Spleen (tissue), 10 donors: ENCODE data around the gene ADAM33. TPM values are rescaled to one million over a fixed set of nuclear protein-coding genes. Genes with fewer than 3 reads are reported as not detected.

Experiments
- polyA plus RNA-seq, 3 donors: library from polyadenylated mRNA; stranded (reverse); fragments of 200-250 nt; gene quantifications; one replicate each; pipeline ENCODE4 v1.2.1, GENCODE V29; 2013
- total RNA-seq, 7 donors: library from RNA; depleted of rRNA in 3 of 7; stranded (reverse); fragments of >200 nt in 3 of 7; fragmentation: NEBNext Ultra II Directional in 4 of 7; extraction: Animal tissue kit (Norgen Biotek cat#: 25700) in 4 of 7; gene quantifications; one replicate each; pipeline versions ENCODE4 v1.1.0 to v1.2.1, GENCODE V29; 2016 to 2021
- donor health status: healthy with polysubstance abuse.
- donor health status: DM: no; HTN: no; CAD: no; lungs with moderate emphysema.
- donor health status: DM: no; HTN: no; CAD: no.
- donor health status: Bipolar disorder and iron deficiency.
- donor health status: healthy.
- donor health status: DM: no; HTN: no; CAD: no.
- donor health status: DM: yes; HTN: yes; CAD: no.

Gene ADAM33
- total and polyA plus RNA-seq, 10 donors, result 4.0 to 31.6 (median 9.3) TPM

Other genes with a start within 250 kb of the ADAM33 start
- 10 to 100 TPM; 24.6 to 49.9 (median 31.1) TPM for gene ATRN, start 211.0 kb downstream of the ADAM33 start, total RNA-seq
- gene ATRN, start 211.0 kb downstream of the ADAM33 start, polyA plus RNA-seq, result 1 to 10 TPM; 1.8 to 2.9 (median 2.0) TPM
- gene GFRA4, start 18.6 kb downstream of the ADAM33 start, total RNA-seq, result not detected
- not detected for gene GFRA4, start 18.6 kb downstream of the ADAM33 start, polyA plus RNA-seq
- 10 to 100 TPM in 5 of 7 donors, 1 to 10 TPM in 2; 3.0 to 50.2 (median 21.9) TPM for gene SIGLEC1, start 30.6 kb upstream of the ADAM33 start, total RNA-seq
- gene SIGLEC1, start 30.6 kb upstream of the ADAM33 start, polyA plus RNA-seq, result 10 to 100 TPM in 2 of 3 donors, 1 to 10 TPM in 1; 8.1 to 18.4 (median 11.0) TPM
- 10 to 100 TPM; 12.6 to 74.0 (median 29.9) TPM for gene HSPA12B, start 50.7 kb upstream of the ADAM33 start, total RNA-seq
- 10 to 100 TPM in 2 of 3 donors, 1 to 10 TPM in 1; 5.7 to 41.6 (median 21.3) TPM for gene HSPA12B, start 50.7 kb upstream of the ADAM33 start, polyA plus RNA-seq
- gene ADISSP, start 85.7 kb upstream of the ADAM33 start, total RNA-seq, result 10 to 100 TPM; 29.4 to 42.4 (median 35.1) TPM
- gene ADISSP, start 85.7 kb upstream of the ADAM33 start, polyA plus RNA-seq, result 10 to 100 TPM; 31.3 to 55.5 (median 36.8) TPM
- gene SPEF1, start 99.4 kb upstream of the ADAM33 start, total RNA-seq, result not detected
- gene SPEF1, start 99.4 kb upstream of the ADAM33 start, polyA plus RNA-seq, result under 1 TPM in 2 of 3 donors, not detected in 1; 0.06 to 0.11 TPM
- gene CENPB, start 104.7 kb upstream of the ADAM33 start, total RNA-seq, result 10 to 100 TPM; 41.8 to 84.7 (median 57.9) TPM
- gene CENPB, start 104.7 kb upstream of the ADAM33 start, polyA plus RNA-seq, result 10 to 100 TPM; 24.8 to 56.9 (median 29.3) TPM
- 10 to 100 TPM; 48.3 to 67.7 (median 55.1) TPM for gene CDC25B, start 114.3 kb upstream of the ADAM33 start, total RNA-seq
- 10 to 100 TPM; 22.8 to 45.8 (median 42.9) TPM for gene CDC25B, start 114.3 kb upstream of the ADAM33 start, polyA plus RNA-seq
- 10 to 100 TPM; 11.1 to 19.0 (median 17.1) TPM for gene AP5S1, start 138.5 kb upstream of the ADAM33 start, total RNA-seq
- gene AP5S1, start 138.5 kb upstream of the ADAM33 start, polyA plus RNA-seq, result 1 to 10 TPM; 5.3 to 9.6 (median 5.6) TPM
- 10 to 100 TPM; 27.2 to 45.0 (median 41.0) TPM for gene MAVS, start 164.8 kb upstream of the ADAM33 start, total RNA-seq
- gene MAVS, start 164.8 kb upstream of the ADAM33 start, polyA plus RNA-seq, result 10 to 100 TPM in 1 of 3 donors, 1 to 10 TPM in 2; 4.1 to 18.5 (median 5.2) TPM
- gene PANK2, start 207.4 kb upstream of the ADAM33 start, total RNA-seq, result 10 to 100 TPM; 45.5 to 74.4 (median 67.9) TPM
- gene PANK2, start 207.4 kb upstream of the ADAM33 start, polyA plus RNA-seq, result 10 to 100 TPM; 23.0 to 36.2 (median 32.3) TPM